NCI-H2171 (cell line): ENCODE data around the gene MIX23.
A peak's percentile ranks its signal among the peaks of the same experiment; 100 is the strongest.

ENCODE experiments used
- DNase-seq: peaks from one replicate; lab custom pipeline; 2025; lab: John Stamatoyannopoulos, UW

MIX23 gene

GRCh38 chr3:122382888-122383666 is at the start of gene MIX23:
Gene MIX23 (minus strand): TSS chr3:122383231. CDS start chr3:122383224, 7 bp downstream.
- peak; percentile 85 for DNase-seq

GRCh38 chr3:122430371-122430770 is 47.3 kb upstream of the MIX23 start:
- DNase-seq = no peak

DNA sequence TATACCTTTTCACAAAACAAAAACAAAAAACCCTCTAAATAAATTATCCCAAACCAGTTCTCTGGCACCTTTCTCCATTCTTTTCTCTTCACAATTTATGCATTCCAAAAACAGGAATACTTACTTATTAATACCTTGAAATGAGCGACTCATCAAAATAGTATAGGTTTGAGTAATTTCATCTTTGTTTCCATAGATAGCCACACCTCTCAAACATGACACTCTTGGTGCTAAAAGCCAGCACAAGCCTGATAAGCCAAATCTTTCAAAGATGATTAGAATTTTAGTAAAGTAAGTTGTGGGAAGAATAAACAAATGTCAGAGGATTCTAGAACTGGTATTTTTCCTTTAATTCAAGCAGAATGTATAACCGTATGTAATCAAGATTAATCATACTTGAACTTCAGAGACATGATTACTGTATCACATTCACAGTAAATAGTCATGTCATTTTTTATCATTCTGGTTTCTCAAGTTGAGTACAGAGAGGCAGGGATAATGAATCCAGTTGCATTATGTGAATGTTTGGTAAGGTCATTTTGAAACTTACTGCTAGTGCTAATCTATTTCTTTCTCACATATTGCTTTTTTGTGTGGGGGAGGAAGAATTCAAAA is 44.9 kb upstream of the MIX23 start:
- DNase-seq = no peak

DNA sequence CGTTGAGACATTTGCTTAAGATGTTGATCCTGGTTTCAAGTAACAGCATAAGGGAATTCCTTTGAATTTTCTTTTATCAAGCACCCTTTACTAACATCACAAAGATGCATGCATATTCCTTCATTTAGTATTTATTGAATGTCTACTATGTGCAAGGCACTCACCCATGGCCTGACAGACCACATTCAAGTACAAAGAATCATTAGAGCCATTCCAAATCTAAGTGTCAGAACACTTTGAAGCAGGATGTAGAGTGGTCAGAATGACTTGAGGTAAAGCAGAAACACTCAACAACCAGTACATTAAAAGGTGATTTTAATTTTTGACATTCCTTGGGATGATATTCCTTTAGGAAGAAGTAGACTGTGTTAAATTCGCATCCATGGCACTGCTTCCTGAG is 38.8 kb upstream of the MIX23 start:
- DNase-seq = no peak

DNA sequence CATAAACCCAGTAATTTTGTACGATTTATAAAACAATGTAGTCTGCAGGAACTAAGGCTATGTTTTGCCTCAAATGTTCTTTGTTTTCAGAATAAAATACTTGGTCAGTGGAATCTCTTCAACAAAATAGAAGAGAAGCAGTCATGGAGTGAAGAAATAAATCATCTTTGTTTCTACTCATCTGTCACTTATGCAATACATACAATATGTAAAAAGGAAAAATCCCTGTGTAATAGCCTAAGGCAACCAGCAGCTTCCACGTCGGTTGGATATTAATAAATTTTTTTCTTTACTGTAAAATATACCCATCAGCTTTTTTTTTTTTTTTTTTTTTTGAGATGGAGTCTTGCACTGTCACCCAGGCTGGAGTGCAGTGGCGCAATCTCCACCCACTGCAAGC is 38.1 kb upstream of the MIX23 start:
- no peak for DNase-seq

- DNase-seq = no peak
Measured at GRCh38 chr3:122416966-122417365, 33.9 kb upstream of the MIX23 start.

DNA sequence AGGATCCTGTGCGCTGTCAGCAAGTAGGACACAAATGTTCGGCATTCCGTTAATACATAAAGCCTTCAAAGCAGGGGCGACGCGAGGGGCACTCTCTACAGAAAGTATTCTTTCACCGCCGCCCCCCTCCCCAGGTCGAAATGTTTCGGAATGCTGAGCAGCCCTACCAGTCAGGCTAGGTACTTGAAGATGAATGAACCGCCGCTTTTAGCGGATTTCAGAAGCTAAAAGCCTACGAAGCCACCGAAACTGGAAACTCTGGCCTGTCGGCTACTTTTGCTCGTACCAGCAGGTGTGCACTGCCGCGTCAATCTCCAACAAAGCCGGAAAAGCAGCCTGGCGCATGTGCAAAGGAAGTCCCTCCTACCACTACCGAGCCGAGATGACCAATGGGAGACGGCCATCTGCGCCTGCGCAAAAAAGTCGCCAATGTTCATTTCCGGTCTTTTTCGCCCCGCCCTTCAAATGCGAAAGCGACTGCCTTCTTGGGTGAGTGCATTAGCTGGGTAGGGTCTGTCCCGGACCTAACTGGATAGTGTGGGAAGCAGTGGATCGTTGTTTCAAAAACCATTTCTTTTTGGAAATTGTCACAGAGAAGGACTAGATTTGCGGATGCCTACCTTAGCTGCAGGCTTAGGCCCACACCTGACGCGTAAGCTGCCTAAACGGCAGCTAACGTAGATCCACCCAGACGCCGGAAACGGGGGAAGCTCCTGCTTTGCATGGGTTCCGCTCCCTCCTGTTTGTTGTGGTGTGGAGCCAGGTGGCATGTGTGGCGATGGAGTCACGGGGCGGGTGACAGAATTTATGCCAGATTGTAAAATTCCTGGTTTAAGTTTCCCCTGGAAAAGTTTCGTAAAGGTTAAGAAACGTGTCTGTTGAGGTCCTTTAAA is 33.0 kb upstream of the MIX23 start, which contains the start of gene WDR5B:
WDR5B (minus strand) TSS at position 301 of the 893 bp plus-strand sequence. CDS start 534 bp downstream, outside the sequence.
- no peak for DNase-seq

GRCh38 chr3:122415104-122415744 is 32.2 kb upstream of the MIX23 start:
- no peak for DNase-seq

GRCh38 chr3:122414391-122414790 is 31.4 kb upstream of the MIX23 start:
- no peak for DNase-seq

GRCh38 chr3:122410639-122411038 is 27.6 kb upstream of the MIX23 start:
- peak; percentile 31 for DNase-seq

GRCh38 chr3:122410111-122410510 is 27.1 kb upstream of the MIX23 start:
- no peak for DNase-seq

GRCh38 chr3:122409446-122409845 is 26.4 kb upstream of the MIX23 start:
- DNase-seq = no peak

- DNase-seq = no peak
Measured at GRCh38 chr3:122407946-122408345, 24.9 kb upstream of the MIX23 start.

GRCh38 chr3:122406198-122406597 is 23.2 kb upstream of the MIX23 start:
- no peak for DNase-seq

DNA sequence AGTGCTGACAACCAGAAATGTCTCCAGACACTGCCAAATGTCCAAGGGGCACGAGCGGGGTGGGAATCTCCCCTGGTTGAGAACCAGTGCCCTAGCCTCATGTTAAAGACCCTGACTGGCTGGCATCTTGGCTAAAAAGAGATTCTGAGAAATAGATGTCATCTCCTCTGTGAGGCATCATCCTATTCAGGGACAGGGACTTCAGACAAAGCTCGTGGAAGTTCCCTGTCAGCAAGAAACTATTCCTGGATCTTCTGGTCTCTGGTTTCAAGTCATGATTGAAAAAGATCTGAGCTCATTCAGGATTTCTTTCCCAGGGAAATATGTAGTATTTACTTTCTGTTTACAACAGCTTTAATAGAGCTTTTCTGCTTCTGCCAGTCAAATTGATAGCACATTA is 22.0 kb upstream of the MIX23 start:
- DNase-seq = no peak

GRCh38 chr3:122403489-122403888 is 20.5 kb upstream of the MIX23 start:
- no peak for DNase-seq

GRCh38 chr3:122398920-122399319 is 15.9 kb upstream of the MIX23 start:
- DNase-seq = no peak

- DNase-seq = no peak
Measured at GRCh38 chr3:122397201-122397600, 14.2 kb upstream of the MIX23 start.

GRCh38 chr3:122396511-122396910 is 13.5 kb upstream of the MIX23 start:
- DNase-seq = no peak

DNA sequence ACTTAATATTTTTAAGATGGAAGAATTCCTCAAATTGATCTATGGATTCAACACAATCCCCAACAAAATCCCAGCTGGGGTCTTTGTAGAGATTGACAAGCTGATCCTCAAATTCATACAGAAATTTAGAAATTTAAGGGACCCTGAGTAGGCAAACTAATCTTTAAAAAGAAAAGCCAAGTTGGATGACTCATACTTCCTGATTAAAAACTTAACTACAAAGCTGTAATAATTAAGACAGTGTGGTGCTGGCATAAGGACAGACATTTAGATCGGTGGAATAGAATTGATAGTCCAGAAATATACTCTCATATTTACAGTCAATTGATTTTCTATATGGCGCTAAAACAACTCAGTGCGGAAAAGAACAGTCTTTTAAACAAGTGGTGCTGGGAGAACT is 12.6 kb upstream of the MIX23 start:
- DNase-seq = no peak

DNA sequence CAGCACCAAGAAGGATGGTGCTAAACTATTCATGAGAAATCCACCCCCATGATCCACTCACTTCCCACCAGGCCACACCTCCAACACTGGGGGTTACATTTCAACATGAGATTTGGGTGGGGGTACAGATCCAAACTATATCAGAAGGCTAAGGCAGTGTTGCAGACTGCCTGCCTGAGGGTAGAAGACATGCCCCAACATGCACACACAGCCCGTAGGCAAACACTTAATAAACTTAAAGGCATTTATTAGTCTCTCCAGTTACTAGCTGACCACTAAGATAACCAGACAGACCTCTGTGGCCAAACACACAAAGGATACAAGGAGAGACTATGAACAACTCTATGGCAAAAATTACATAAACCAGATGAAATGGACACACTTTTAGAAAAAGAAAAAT is 11.1 kb upstream of the MIX23 start:
- no peak for DNase-seq
